ENCODE data around the gene C6orf47.

The C6orf47 gene

DNA sequence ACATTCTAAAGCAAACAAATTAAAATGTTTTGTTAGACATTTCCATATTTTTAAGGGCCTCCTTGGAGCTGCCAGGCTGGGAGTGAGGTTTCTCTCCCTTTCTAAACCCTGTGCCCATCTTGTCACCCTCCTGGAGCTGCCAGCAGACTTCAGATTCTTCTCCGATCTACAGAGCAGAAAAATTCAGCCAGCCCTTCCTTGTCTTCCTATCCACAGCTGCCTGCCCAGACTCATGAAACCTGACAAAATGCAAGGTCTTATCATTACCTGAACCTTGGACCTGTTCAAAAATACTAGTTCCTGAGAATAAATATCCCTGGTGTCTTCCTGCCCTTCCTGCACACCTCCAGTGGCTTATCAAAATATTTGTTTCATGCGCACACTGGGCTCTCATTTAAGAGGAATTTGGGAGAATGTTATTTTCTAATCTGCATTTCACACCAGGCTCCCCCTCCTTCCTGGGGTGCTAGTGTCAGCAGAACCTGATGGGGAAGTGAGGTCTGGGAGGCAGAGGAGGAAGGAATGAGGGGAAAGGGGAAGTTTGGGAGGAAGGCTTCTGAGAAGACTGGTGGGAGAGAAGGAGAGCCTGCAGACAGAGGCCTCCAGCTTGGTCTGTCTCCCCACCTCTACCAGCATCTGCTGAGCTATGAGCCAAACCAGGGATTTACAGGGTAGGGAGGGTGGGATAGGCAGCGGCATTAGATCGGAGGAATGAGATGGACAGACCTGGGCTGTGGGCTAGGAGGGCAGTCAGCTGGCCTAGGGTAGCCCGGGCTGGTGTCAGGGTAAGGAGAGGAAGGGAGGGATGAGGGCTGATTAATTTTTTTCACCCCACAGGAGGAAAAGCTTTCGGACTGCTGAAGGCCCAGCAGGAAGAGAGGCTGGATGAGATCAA, 45.6 kb downstream of the C6orf47 start, which contains the start of gene AIF1:
Gene AIF1 (plus strand): TSS at position 551 of the 895 bp plus-strand sequence. CDS start 96 bp downstream, at position 647.
- TF ChIP-seq, protein P1, sequence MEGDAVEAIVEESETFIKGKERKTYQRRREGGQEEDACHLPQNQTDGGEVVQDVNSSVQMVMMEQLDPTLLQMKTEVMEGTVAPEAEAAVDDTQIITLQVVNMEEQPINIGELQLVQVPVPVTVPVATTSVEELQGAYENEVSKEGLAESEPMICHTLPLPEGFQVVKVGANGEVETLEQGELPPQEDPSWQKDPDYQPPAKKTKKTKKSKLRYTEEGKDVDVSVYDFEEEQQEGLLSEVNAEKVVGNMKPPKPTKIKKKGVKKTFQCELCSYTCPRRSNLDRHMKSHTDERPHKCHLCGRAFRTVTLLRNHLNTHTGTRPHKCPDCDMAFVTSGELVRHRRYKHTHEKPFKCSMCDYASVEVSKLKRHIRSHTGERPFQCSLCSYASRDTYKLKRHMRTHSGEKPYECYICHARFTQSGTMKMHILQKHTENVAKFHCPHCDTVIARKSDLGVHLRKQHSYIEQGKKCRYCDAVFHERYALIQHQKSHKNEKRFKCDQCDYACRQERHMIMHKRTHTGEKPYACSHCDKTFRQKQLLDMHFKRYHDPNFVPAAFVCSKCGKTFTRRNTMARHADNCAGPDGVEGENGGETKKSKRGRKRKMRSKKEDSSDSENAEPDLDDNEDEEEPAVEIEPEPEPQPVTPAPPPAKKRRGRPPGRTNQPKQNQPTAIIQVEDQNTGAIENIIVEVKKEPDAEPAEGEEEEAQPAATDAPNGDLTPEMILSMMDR (IDR thresholded peaks at IDR 0.05; ENCODE audit: low read depth, low read length): no peak
- no peak for DNase-seq (ENCODE audit: extremely low read depth, low read depth)

DNA sequence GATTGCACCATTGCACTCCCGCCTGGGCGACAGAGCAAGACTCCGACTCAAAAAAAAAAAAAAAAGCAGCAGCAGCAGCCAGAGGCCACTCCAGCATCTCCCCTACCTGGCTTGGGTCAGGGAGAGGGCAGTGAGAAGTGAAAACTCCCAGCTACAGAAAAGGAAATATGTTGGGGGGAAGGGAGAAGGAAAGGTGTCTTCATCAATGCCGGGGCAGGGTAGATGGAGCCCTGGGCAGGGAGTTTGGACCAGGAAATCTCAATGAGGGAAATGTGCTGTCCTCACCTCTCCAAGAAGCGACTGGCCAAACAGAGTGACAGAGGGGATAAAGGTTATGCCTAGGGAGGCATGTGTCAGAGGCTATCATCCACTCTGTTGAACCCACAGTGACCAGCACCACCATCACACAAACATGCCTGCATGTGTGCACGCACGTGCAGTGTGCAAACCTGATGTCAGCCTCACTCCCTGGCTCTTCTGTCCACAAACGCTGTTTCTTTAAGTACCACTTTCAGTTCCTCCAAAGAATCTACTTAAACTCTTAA, 46.4 kb downstream of the C6orf47 start:
- no peak for DNase-seq (ENCODE audit: extremely low read depth, low read depth)
- TF ChIP-seq, protein P1 (IDR thresholded peaks at IDR 0.05; ENCODE audit: low read depth, low read length): no peak

DNA sequence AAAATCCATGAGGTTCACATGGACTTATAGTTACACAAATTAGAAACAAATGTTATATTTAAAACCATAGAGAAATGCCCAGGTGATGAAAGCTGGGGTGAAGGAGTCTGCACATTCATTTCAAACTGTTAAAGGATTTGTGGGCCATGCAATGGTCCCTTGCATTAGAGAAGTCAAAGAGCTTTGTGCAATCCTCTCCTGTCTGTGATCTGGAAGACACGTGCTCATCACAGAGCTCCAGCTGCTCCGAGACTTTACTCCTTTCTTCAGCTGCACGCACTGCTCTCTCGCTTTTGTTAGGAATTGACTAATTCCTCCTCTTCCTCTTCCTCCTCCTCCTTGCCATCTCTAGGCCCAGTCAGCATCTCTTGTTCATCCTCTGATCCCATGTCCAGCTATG, 49.6 kb downstream of the C6orf47 start:
- TF ChIP-seq, protein P1 (IDR thresholded peaks at IDR 0.05; ENCODE audit: low read depth, low read length): no peak
- DNase-seq (ENCODE audit: extremely low read depth, low read depth): peak; percentile 27

DNA sequence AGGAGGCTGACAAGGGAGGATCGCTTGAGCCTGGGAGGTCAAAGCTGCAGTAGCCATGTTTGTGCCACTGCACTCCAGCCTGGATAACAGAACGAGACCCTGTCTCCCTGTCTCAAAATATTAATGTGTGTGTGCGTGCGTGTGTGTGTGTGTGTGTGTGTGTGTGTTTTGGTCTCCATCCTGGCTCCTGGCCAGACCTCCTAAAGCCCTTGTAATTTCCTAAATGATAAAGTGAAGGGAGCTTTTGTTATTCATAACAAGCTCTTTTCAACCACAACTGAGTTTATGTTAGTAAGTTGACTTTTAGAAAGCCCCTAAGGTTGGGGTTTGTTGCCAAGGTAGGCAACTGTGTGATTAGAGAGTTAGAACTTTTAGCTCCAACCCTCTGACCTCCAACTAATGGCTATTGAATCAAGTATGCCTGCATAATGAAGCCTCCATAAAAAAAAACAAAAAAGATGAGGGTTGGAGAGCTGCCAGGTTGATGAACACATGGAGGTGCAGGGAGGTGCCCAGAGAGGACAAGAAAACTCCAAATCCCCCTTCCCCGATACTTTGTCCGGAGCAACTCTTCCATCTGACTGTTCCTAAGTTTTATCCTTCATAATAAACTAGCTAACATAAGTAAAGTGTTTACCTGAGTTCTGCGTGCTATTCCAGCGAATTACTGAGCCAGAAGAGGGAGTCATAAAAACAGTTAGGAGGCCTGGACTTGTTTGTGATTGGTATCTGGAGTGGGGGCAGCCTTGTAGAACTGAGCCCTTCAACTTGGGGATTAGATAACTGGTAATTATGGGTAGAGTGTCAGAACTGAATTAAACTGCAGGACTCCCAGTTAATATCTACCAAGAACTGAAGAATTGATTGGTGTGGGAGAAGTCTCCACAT, 50.8 kb downstream of the C6orf47 start:
- DNase-seq (ENCODE audit: extremely low read depth, low read depth): no peak

More for the DNA sequence above, 50.8 kb downstream of the C6orf47 start:
- TF ChIP-seq, protein P1 (IDR thresholded peaks at IDR 0.05; ENCODE audit: low read depth, low read length): no peak

Data from AG09319 (cell line).